NCI-H2196 (cell line): ENCODE results near the gene CLPTM1.

ENCODE experiments used
- DNase-seq: peaks from one replicate; lab custom pipeline; 2025; ENCODE audit not compliant: unreplicated experiment; lab: John Stamatoyannopoulos, UW

The CLPTM1 gene

GRCh38 chr19:45008552-45008951, 53.4 kb downstream of the CLPTM1 start:
- DNase-seq: no peak

GRCh38 chr19:45009625-45010255, 54.6 kb downstream of the CLPTM1 start:
- DNase-seq: no peak

GRCh38 chr19:45010306-45010705, 55.1 kb downstream of the CLPTM1 start:
- DNase-seq: no peak

GRCh38 chr19:45011959-45012358, 56.8 kb downstream of the CLPTM1 start:
- DNase-seq: no peak

GRCh38 chr19:45016388-45017314, 61.5 kb downstream of the CLPTM1 start:
- DNase-seq: peak; percentile 58

GRCh38 chr19:45019187-45019586, 64.0 kb downstream of the CLPTM1 start:
- no peak for DNase-seq

GRCh38 chr19:45020071-45020470, 64.9 kb downstream of the CLPTM1 start:
- DNase-seq: no peak

GRCh38 chr19:45021971-45022370, 66.8 kb downstream of the CLPTM1 start:
- DNase-seq: no peak

GRCh38 chr19:45023048-45023447, 67.9 kb downstream of the CLPTM1 start:
- no peak for DNase-seq

GRCh38 chr19:45025264-45025663, 70.1 kb downstream of the CLPTM1 start:
- no peak for DNase-seq

GRCh38 chr19:45027371-45027770, 72.2 kb downstream of the CLPTM1 start:
- DNase-seq: no peak

- DNase-seq: no peak
These were observed 75.6 kb downstream of the CLPTM1 start for GRCh38 chr19:45030825-45031224.

GRCh38 chr19:45032421-45032820, 77.2 kb downstream of the CLPTM1 start:
- DNase-seq: no peak

GRCh38 chr19:45035755-45036154, 80.6 kb downstream of the CLPTM1 start:
- DNase-seq: no peak

GRCh38 chr19:45037393-45038169, 82.4 kb downstream of the CLPTM1 start:
- DNase-seq: no peak

- peak; percentile 95 for DNase-seq
These were observed 84.0 kb downstream of the CLPTM1 start, which contains the start of gene CLASRP for GRCh38 chr19:45038931-45039893. CLASRP (plus strand) TSS chr19:45039045; CDS start chr19:45040213, 1,168 bp downstream.

- no peak for DNase-seq
These were observed 85.0 kb downstream of the CLPTM1 start for GRCh38 chr19:45040059-45040771.

- DNase-seq: no peak
These were observed 85.9 kb downstream of the CLPTM1 start for GRCh38 chr19:45041125-45041524.
